Measurements from ENCODE around the gene SNAPC2.

SNAPC2 gene

GRCh38 chr19:7919610-7920518 is at the start of gene SNAPC2:
SNAPC2 (plus strand) TSS chr19:7920338; CDS start chr19:7920367, 29 bp downstream.
- DNase-seq, result peak; percentile 81

GRCh38 chr19:7870571-7871436 is 49.3 kb upstream of the SNAPC2 start:
- DNase-seq, result no peak

GRCh38 chr19:7871437-7872305 is 48.5 kb upstream of the SNAPC2 start:
- DNase-seq, result no peak

- DNase-seq, result no peak
These were observed 47.6 kb upstream of the SNAPC2 start for GRCh38 chr19:7872306-7873204.

- no peak for DNase-seq
These were observed 46.6 kb upstream of the SNAPC2 start for GRCh38 chr19:7873304-7874075.

GRCh38 chr19:7874076-7874896 is 45.9 kb upstream of the SNAPC2 start, which contains the start of gene PRR36:
PRR36 (minus strand) TSS chr19:7874390; CDS start chr19:7873689, 701 bp downstream.
- DNase-seq, result no peak

GRCh38 chr19:7874897-7875273 is 45.3 kb upstream of the SNAPC2 start:
- no peak for DNase-seq

- no peak for DNase-seq
These were observed 42.8 kb upstream of the SNAPC2 start for GRCh38 chr19:7877249-7877836.

GRCh38 chr19:7879111-7879807 is 40.9 kb upstream of the SNAPC2 start:
- no peak for DNase-seq

- DNase-seq, result no peak
These were observed 40.3 kb upstream of the SNAPC2 start for GRCh38 chr19:7879836-7880235.

- DNase-seq, result no peak
These were observed 38.2 kb upstream of the SNAPC2 start for GRCh38 chr19:7881910-7882309.

GRCh38 chr19:7883105-7883504 is 37.0 kb upstream of the SNAPC2 start:
- DNase-seq, result no peak

GRCh38 chr19:7883796-7884570 is 36.2 kb upstream of the SNAPC2 start:
- no peak for DNase-seq

- DNase-seq, result no peak
These were observed 34.3 kb upstream of the SNAPC2 start for GRCh38 chr19:7885818-7886217.

- no peak for DNase-seq
These were observed 32.6 kb upstream of the SNAPC2 start for GRCh38 chr19:7887408-7888144.

- no peak for DNase-seq
These were observed 31.9 kb upstream of the SNAPC2 start, which contains the start of gene LRRC8E for GRCh38 chr19:7888145-7888825. LRRC8E (plus strand) TSS chr19:7888510; CDS start chr19:7895604, 7,094 bp downstream.

All from KG1 (cell line).